GM18520 (cell line): Measurements from ENCODE around the gene PLD1.
A peak's percentile ranks its signal among the peaks of the same experiment; 100 is the strongest.
"Not testable (repeated sequence)": the region's sequence is repeated elsewhere in the genome, so short reads cannot be mapped to it uniquely, and the experiment has no call there.

Experiments used
- ATAC-seq: cut with Tn5 transposase; IDR thresholded peaks from one replicate; pipeline ENCODE4 v1.9.1; 2021; ENCODE audit not compliant: unreplicated experiment

Gene PLD1

GRCh38 chr3:171815973-171816595 lies 5.8 kb upstream of the PLD1 start:
- no peak for ATAC-seq

- ATAC-seq, result not testable (repeated sequence)
Measured at GRCh38 chr3:171814662-171815061, 4.4 kb upstream of the PLD1 start.

GRCh38 chr3:171813897-171814460 lies 3.7 kb upstream of the PLD1 start:
- ATAC-seq, result peak; percentile 54

GRCh38 chr3:171813278-171813896 lies 3.1 kb upstream of the PLD1 start:
- no peak for ATAC-seq

GRCh38 chr3:171812811-171813210 lies 2.5 kb upstream of the PLD1 start:
- ATAC-seq, result no peak

GRCh38 chr3:171811913-171812335 lies 1.6 kb upstream of the PLD1 start:
- no peak for ATAC-seq

GRCh38 chr3:171811295-171811912 lies 1.1 kb upstream of the PLD1 start:
- ATAC-seq, result no peak

GRCh38 chr3:171810629-171811294 lies 479 bp upstream of the PLD1 start:
- ATAC-seq, result no peak

GRCh38 chr3:171809611-171809860 lies 747 bp downstream of the PLD1 start:
- peak; percentile 20 for ATAC-seq

GRCh38 chr3:171807806-171808205 lies 2.5 kb downstream of the PLD1 start:
- ATAC-seq, result no peak

GRCh38 chr3:171807129-171807675 lies 3.1 kb downstream of the PLD1 start:
- no peak for ATAC-seq

- no peak for ATAC-seq
Measured at GRCh38 chr3:171806200-171807128, 3.8 kb downstream of the PLD1 start.

- no peak for ATAC-seq
Measured at GRCh38 chr3:171805687-171806086, 4.6 kb downstream of the PLD1 start.

GRCh38 chr3:171804618-171805389 lies 5.5 kb downstream of the PLD1 start:
- ATAC-seq, result no peak

- no peak for ATAC-seq
Measured at GRCh38 chr3:171803044-171803443, 7.2 kb downstream of the PLD1 start.

- ATAC-seq, result no peak
Measured at GRCh38 chr3:171802590-171802956, 7.7 kb downstream of the PLD1 start.

- no peak for ATAC-seq
Measured at GRCh38 chr3:171801738-171802589, 8.3 kb downstream of the PLD1 start.

- no peak for ATAC-seq
Measured at GRCh38 chr3:171799501-171799900, 10.8 kb downstream of the PLD1 start.

GRCh38 chr3:171797873-171798272 lies 12.4 kb downstream of the PLD1 start:
- no peak for ATAC-seq
